Tibial nerve (tissue), 4 donors: ENCODE data around the gene GBX1.

Experiments used
- CTCF ChIP-seq, 5 experiments: fragments of 200-600 bp in 3 of 5; fragments of 450-650 bp in 2 of 5; sonication (generic) in 3 of 5; IDR thresholded peaks; one replicate each; pipeline ENCODE4 v1.5.1; 2016 to 2019; ENCODE audit warnings: antibody characterized with exemption in 5 of 5, mild to moderate bottlenecking in 3 of 5, moderate library complexity in 2 of 5
- EP300 ChIP-seq, 2 donors: sonication (generic); formaldehyde crosslinking; IDR thresholded peaks; one replicate each; pipeline ENCODE4 v1.6.1; 2017; ENCODE audit warnings: antibody characterized with exemption in 2 of 2, mild to moderate bottlenecking in 1 of 2
- POLR2A ChIP-seq, 2 donors: fragments of 450-650 bp; IDR thresholded peaks; one replicate each; pipeline ENCODE4 v1.6.1; 2017; ENCODE audit warnings: antibody characterized with exemption in 2 of 2, mild to moderate bottlenecking in 2 of 2, moderate library complexity in 2 of 2

- TF ChIP-seq CTCF (IDR thresholded peaks at IDR 0.05), result no peak
- TF ChIP-seq EP300 (IDR thresholded peaks at IDR 0.05), result no peak
- TF ChIP-seq POLR2A (IDR thresholded peaks at IDR 0.05), result no peak
Observed at GRCh38 chr7:151175793-151176311, 8.4 kb upstream of the GBX1 start.
